Liver (tissue), 9 donors: ENCODE results near the gene TTC7B. TPM values are rescaled to one million over a fixed set of nuclear protein-coding genes. Genes with fewer than 3 reads are reported as not detected.

Experiments
- DNase-seq: peaks from one replicate; pipeline ENCODE4 v3.0.0-alpha.2; 2017; ENCODE audit warnings: low spot score
- H3K27ac ChIP-seq, 2 donors: one replicate each; pipeline ENCODE4 v1.7.0; 2013; ENCODE audit warnings: inconsistent platforms in 2 of 2, low read length in 2 of 2, control low read depth in 1 of 2, low read depth in 1 of 2, mild to moderate bottlenecking in 1 of 2
- H3K27me3 ChIP-seq, 4 donors: one replicate each; pipeline versions ENCODE4 v1.6.1 to v1.7.0; 2013; ENCODE audit warnings: low read length in 3 of 4, inconsistent platforms in 1 of 4, mild to moderate bottlenecking in 1 of 4, moderate library complexity in 1 of 4; ENCODE audit not compliant: control insufficient read depth in 4 of 4, insufficient read depth in 4 of 4
- H3K36me3 ChIP-seq, 4 donors: one replicate each; pipeline versions ENCODE4 v1.6.1 to v1.7.0; 2013; ENCODE audit warnings: low read length in 3 of 4, mild to moderate bottlenecking in 3 of 4, low read depth in 1 of 4, moderate library complexity in 1 of 4; ENCODE audit not compliant: control insufficient read depth in 4 of 4, insufficient read depth in 3 of 4
- H3K4me1 ChIP-seq, 4 donors: one replicate each; pipeline versions ENCODE4 v1.6.1 to v1.7.0; 2013; ENCODE audit warnings: low read length in 3 of 4, mild to moderate bottlenecking in 3 of 4, moderate library complexity in 1 of 4; ENCODE audit not compliant: control insufficient read depth in 4 of 4, insufficient read depth in 4 of 4
- H3K4me3 ChIP-seq, 3 donors: one replicate each; pipeline versions ENCODE4 v1.6.1 to v1.7.0; 2013; ENCODE audit warnings: low read length in 3 of 3, control low read depth in 1 of 3, low read depth in 1 of 3, mild to moderate bottlenecking in 1 of 3
- H3K9ac ChIP-seq, 2 donors: one replicate each; pipeline ENCODE4 v1.7.0; 2013; ENCODE audit warnings: low read length in 2 of 2, mild to moderate bottlenecking in 2 of 2, moderate library complexity in 2 of 2, control low read depth in 1 of 2, low read depth in 1 of 2
- H3K9me3 ChIP-seq, 4 donors: one replicate each; pipeline versions ENCODE4 v1.6.1 to v1.7.0; 2013; ENCODE audit warnings: low read length in 3 of 4; ENCODE audit not compliant: control insufficient read depth in 4 of 4
- EGR1 ChIP-seq, 2 donors: IDR thresholded peaks; 2 replicates each; pipeline ENCODE4 v1.6.1; 2016 to 2018; ENCODE audit warnings: antibody characterized with exemption in 2 of 2, low read depth in 2 of 2
- FOXA1 ChIP-seq: IDR thresholded peaks from 2 replicates; pipeline ENCODE4 v1.6.1; 2016; ENCODE audit warnings: antibody characterized with exemption
- FOXA2 ChIP-seq: IDR thresholded peaks from 2 replicates; pipeline ENCODE4 v1.6.1; 2016; ENCODE audit warnings: antibody characterized with exemption
- GABPA ChIP-seq, 2 donors: IDR thresholded peaks in 1 of 2; conservative IDR thresholded peaks in 1 of 2; 2 replicates each; pipeline ENCODE4 v1.6.1; 2016; ENCODE audit warnings: antibody characterized with exemption in 2 of 2, mild to moderate bottlenecking in 1 of 2, moderate library complexity in 1 of 2
- HNF4A ChIP-seq, 2 donors: conservative IDR thresholded peaks; 2 replicates each; pipeline ENCODE4 v1.6.1; 2016; ENCODE audit warnings: antibody characterized with exemption in 2 of 2, mild to moderate bottlenecking in 2 of 2
- HNF4G ChIP-seq: IDR thresholded peaks from 2 replicates; pipeline ENCODE4 v1.6.1; 2016; ENCODE audit warnings: antibody characterized with exemption
- MAX ChIP-seq: IDR thresholded peaks from 2 replicates; pipeline ENCODE4 v1.6.1; 2016; ENCODE audit warnings: antibody characterized with exemption
- NR2F2 ChIP-seq: IDR thresholded peaks from 2 replicates; pipeline ENCODE4 v1.6.1; 2016; ENCODE audit warnings: antibody characterized with exemption
- RAD21 ChIP-seq, 2 donors: IDR thresholded peaks; 2 replicates each; pipeline ENCODE4 v1.6.1; 2016; ENCODE audit warnings: antibody characterized with exemption in 2 of 2, mild to moderate bottlenecking in 2 of 2
- REST ChIP-seq: IDR thresholded peaks from 2 replicates; pipeline ENCODE4 v1.6.1; 2016; ENCODE audit warnings: antibody characterized with exemption, mild to moderate bottlenecking
- SP1 ChIP-seq: IDR thresholded peaks from 2 replicates; pipeline ENCODE4 v1.6.1; 2018; ENCODE audit warnings: antibody characterized with exemption, mild to moderate bottlenecking
- TAF1 ChIP-seq: conservative IDR thresholded peaks from 2 replicates; pipeline ENCODE4 v1.6.1; 2016; ENCODE audit warnings: antibody characterized with exemption, mild to moderate bottlenecking
- YY1 ChIP-seq: IDR thresholded peaks from 2 replicates; pipeline ENCODE4 v1.6.1; 2016; ENCODE audit warnings: antibody characterized with exemption, mild to moderate bottlenecking
- WGBS: extraction: QIAGEN DNeasy Blood & Tissue Kit; methylation state at CpG from one replicate; pipeline ENCODE4 v1.1.7; 2013; 5-methylcytosine and 5-hydroxymethylcytosine counted together
- polyA plus RNA-seq, 2 donors: library from polyadenylated mRNA; stranded (reverse) in 1 of 2; unstranded in 1 of 2; fragments of 200-250 nt in 1 of 2; fragments of >200 nt in 1 of 2; fragmentation: Nextera tagmentation in 1 of 2; extraction: Ambion mirVana in 1 of 2; gene quantifications; one replicate each; pipeline versions ENCODE4 v1.2.1 to v1.2.3, GENCODE V29; 2013 to 2015
- total RNA-seq, 2 donors: library from RNA; depleted of rRNA; stranded (reverse); fragments of >200 nt; gene quantifications; one replicate each; pipeline ENCODE4 v1.2.3, GENCODE V29; 2014
- TF ChIP-seq, protein P1 (sequence below): IDR thresholded peaks from 2 replicates; pipeline ENCODE4 v1.6.1; 2016; ENCODE audit warnings: antibody characterized with exemption
- donor health status: healthy.
- donor health status: healthy.
- donor health status: healthy.
- donor health status: healthy.
- donor health status: healthy.

TTC7B gene
- total and polyA plus RNA-seq, 4 donors = 9.1 to 31.0 (median 12.5) TPM

GRCh38 chr14:90554341-90554740 is 261.9 kb downstream of the TTC7B start:
- no peak for DNase-seq
- no peak overlapping the region for H3K9ac ChIP-seq
- H3K27me3 ChIP-seq = no peaks in the 10 kb centered on the region
- no peaks in the 10 kb centered on the region for H3K4me1 ChIP-seq
- H3K4me3 ChIP-seq = no peak overlapping the region
- H3K36me3 ChIP-seq = no peaks in the 10 kb centered on the region
- H3K9me3 ChIP-seq = no peaks in the 10 kb centered on the region
- H3K27ac ChIP-seq = no peak overlapping the region
- 87% methylated on average over 13 of the region's 13 CpGs for WGBS
- TF ChIP-seq HNF4A (conservative IDR thresholded peaks at IDR 0.05) (no peak), HNF4G (no peak), RAD21 (IDR thresholded peaks at IDR 0.05) (no peak), TAF1 (no peak), MAX (no peak)
- TF ChIP-seq, protein P1, sequence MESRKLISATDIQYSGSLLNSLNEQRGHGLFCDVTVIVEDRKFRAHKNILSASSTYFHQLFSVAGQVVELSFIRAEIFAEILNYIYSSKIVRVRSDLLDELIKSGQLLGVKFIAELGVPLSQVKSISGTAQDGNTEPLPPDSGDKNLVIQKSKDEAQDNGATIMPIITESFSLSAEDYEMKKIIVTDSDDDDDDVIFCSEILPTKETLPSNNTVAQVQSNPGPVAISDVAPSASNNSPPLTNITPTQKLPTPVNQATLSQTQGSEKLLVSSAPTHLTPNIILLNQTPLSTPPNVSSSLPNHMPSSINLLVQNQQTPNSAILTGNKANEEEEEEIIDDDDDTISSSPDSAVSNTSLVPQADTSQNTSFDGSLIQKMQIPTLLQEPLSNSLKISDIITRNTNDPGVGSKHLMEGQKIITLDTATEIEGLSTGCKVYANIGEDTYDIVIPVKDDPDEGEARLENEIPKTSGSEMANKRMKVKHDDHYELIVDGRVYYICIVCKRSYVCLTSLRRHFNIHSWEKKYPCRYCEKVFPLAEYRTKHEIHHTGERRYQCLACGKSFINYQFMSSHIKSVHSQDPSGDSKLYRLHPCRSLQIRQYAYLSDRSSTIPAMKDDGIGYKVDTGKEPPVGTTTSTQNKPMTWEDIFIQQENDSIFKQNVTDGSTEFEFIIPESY = no peak

DNA sequence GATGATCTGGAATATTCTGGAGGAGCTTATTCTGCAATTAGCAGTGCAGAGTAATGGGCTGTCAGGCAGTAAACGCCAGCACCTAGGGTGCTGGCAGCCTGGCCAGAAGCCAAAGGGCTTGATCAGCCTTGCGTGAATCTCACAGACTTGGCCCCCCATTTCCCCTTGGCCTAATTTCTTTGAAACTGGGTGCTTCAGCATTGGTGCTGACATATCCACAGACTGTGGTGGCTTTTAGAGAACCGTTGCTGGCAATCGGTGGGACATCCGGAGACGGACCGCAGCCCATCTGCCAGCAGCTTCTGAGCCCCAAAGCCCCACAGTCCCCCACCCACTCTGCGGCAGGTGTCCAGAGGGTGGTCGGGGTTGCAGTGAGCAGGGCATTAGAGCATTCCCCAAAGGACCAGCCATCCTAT is 262.3 kb downstream of the TTC7B start:
- Histone ChIP-seq H3K27ac (no peak overlapping the region), H3K9ac (no peak overlapping the region), H3K9me3 (no peaks in the 10 kb centered on the region), H3K36me3 (no peaks in the 10 kb centered on the region), H3K4me1 (no peaks in the 10 kb centered on the region), H3K27me3 (no peaks in the 10 kb centered on the region), H3K4me3 (no peak overlapping the region)
- no peak for DNase-seq
- 80% methylated on average over 9 of the region's 9 CpGs for WGBS
- no peak for TF ChIP-seq FOXA1
- TF ChIP-seq, protein P1 = no peak
- TF ChIP-seq EGR1 (IDR thresholded peaks at IDR 0.05; ENCODE audit: low read depth in 2 of 2) = no peak
- no peak for TF ChIP-seq NR2F2
- no peak for TF ChIP-seq GABPA (IDR thresholded peaks at IDR 0.05 in 1 of 2, conservative IDR thresholded peaks at IDR 0.05 in 1 of 2)
- no peak for TF ChIP-seq FOXA2
- no peak for TF ChIP-seq REST
- no peak for TF ChIP-seq SP1
- TF ChIP-seq HNF4G = no peak
- no peak for TF ChIP-seq YY1
- no peak for TF ChIP-seq HNF4A (conservative IDR thresholded peaks at IDR 0.05)
